Esophagus muscularis mucosa (tissue), 4 donors: ENCODE results near the gene EDIL3. TPM values are rescaled to one million over a fixed set of nuclear protein-coding genes. Genes with fewer than 3 reads are reported as not detected.

ENCODE experiments used
- DNase-seq: peaks from one replicate; pipeline ENCODE4 v3.0.0-alpha.2; 2017; ENCODE audit errors: extremely low spot score
- H3K27ac ChIP-seq, 4 donors: fragments of 200-600 bp; sonication (generic); replicated peaks in 1 of 4; 1 replicate in 3 of 4; 2 replicates in 1 of 4; pipeline ENCODE4 v1.5.1; 2016 to 2019; ENCODE audit warnings: mild to moderate bottlenecking in 1 of 4
- H3K27me3 ChIP-seq, 4 donors: fragments of 200-600 bp; sonication (generic); one replicate each; pipeline versions ENCODE4 v1.5.1 to v1.6.0; 2016 to 2019
- H3K36me3 ChIP-seq, 4 donors: fragments of 200-600 bp; sonication (generic); one replicate each; pipeline ENCODE4 v1.5.1; 2016 to 2019
- H3K4me1 ChIP-seq, 4 donors: fragments of 200-600 bp; sonication (generic); one replicate each; pipeline ENCODE4 v1.5.1; 2016 to 2019
- H3K4me3 ChIP-seq, 4 donors: fragments of 200-600 bp; sonication (generic); 1 replicate in 2 of 4; 2 replicates in 2 of 4; pipeline ENCODE4 v1.5.1; 2016 to 2019; ENCODE audit warnings: mild to moderate bottlenecking in 4 of 4, moderate library complexity in 1 of 4
- H3K9me3 ChIP-seq, 4 donors: fragments of 200-600 bp; sonication (generic); 1 replicate in 3 of 4; 2 replicates in 1 of 4; pipeline ENCODE4 v1.5.1; 2016 to 2019
- EP300 ChIP-seq: sonication (generic); formaldehyde crosslinking; IDR thresholded peaks from one replicate; pipeline ENCODE4 v1.6.1; 2017; ENCODE audit warnings: antibody characterized with exemption
- POLR2A ChIP-seq: fragments of 450-650 bp; IDR thresholded peaks from one replicate; pipeline ENCODE4 v1.6.1; 2017; ENCODE audit warnings: antibody characterized with exemption, moderate library complexity, mild to moderate bottlenecking, low read depth
- POLR2AphosphoS5 ChIP-seq, 2 donors: sonication (generic); formaldehyde crosslinking; IDR thresholded peaks; one replicate each; pipeline ENCODE4 v1.6.1; 2017; ENCODE audit warnings: antibody characterized with exemption in 2 of 2
- WGBS: methylation state at CpG from one replicate; pipeline ENCODE4 v1.1.5; 2018; 5-methylcytosine and 5-hydroxymethylcytosine counted together
- intact Hi-C: fragments of 100-400 bp; cut with DNase I; formaldehyde crosslinking; loops from one replicate; pipeline ENCODE4 v1.15.1; 2023
- total RNA-seq, 4 donors: library from RNA; depleted of rRNA; stranded (reverse); fragments of >200 nt; gene quantifications; one replicate each; pipeline versions ENCODE4 v1.1.0 to v1.2.1, GENCODE V29; 2016
- TF ChIP-seq, protein P1 (sequence below), 3 experiments: fragments of 200-600 bp in 2 of 3; fragments of 450-650 bp in 1 of 3; sonication (generic) in 2 of 3; IDR thresholded peaks; one replicate each; pipeline ENCODE4 v1.5.1; 2017 to 2019; ENCODE audit warnings: antibody characterized with exemption in 3 of 3, mild to moderate bottlenecking in 2 of 3, moderate library complexity in 1 of 3

Gene EDIL3
- total RNA-seq, 4 donors from 2014 or later = 10.0 to 17.9 (median 10.8) TPM

- TF ChIP-seq, protein P1, sequence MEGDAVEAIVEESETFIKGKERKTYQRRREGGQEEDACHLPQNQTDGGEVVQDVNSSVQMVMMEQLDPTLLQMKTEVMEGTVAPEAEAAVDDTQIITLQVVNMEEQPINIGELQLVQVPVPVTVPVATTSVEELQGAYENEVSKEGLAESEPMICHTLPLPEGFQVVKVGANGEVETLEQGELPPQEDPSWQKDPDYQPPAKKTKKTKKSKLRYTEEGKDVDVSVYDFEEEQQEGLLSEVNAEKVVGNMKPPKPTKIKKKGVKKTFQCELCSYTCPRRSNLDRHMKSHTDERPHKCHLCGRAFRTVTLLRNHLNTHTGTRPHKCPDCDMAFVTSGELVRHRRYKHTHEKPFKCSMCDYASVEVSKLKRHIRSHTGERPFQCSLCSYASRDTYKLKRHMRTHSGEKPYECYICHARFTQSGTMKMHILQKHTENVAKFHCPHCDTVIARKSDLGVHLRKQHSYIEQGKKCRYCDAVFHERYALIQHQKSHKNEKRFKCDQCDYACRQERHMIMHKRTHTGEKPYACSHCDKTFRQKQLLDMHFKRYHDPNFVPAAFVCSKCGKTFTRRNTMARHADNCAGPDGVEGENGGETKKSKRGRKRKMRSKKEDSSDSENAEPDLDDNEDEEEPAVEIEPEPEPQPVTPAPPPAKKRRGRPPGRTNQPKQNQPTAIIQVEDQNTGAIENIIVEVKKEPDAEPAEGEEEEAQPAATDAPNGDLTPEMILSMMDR (IDR thresholded peaks at IDR 0.05) = no peak
- intact Hi-C loops = no loop called here
- Histone ChIP-seq H3K27me3 (no peaks in the 10 kb centered on the region), H3K4me3 (no peak overlapping the region), H3K36me3 (no peaks in the 10 kb centered on the region), H3K9me3 (no peaks in the 10 kb centered on the region), H3K27ac (no peak overlapping the region), H3K4me1 (no peaks in the 10 kb centered on the region)
- WGBS = 98% methylated on average over 3 of the region's 3 CpGs
- no peak for DNase-seq
These were observed 291.9 kb downstream of the EDIL3 start for GRCh38 chr5:84092738-84093137.

GRCh38 chr5:84091127-84091799 lies 293.4 kb downstream of the EDIL3 start:
- TF ChIP-seq POLR2AphosphoS5 (IDR thresholded peaks at IDR 0.05) (no peak), EP300 (no peak), POLR2A (no peak)
- TF ChIP-seq, protein P1 (IDR thresholded peaks at IDR 0.05) = no peak
- WGBS = 80% methylated on average over 4 of the region's 4 CpGs
- Histone ChIP-seq H3K27ac (no peak overlapping the region), H3K4me1 (no peaks in the 10 kb centered on the region), H3K4me3 (no peak overlapping the region), H3K27me3 (no peaks in the 10 kb centered on the region), H3K9me3 (no peaks in the 10 kb centered on the region), H3K36me3 (no peaks in the 10 kb centered on the region)
- DNase-seq = no peak
- intact Hi-C loops = no loop called here

DNA sequence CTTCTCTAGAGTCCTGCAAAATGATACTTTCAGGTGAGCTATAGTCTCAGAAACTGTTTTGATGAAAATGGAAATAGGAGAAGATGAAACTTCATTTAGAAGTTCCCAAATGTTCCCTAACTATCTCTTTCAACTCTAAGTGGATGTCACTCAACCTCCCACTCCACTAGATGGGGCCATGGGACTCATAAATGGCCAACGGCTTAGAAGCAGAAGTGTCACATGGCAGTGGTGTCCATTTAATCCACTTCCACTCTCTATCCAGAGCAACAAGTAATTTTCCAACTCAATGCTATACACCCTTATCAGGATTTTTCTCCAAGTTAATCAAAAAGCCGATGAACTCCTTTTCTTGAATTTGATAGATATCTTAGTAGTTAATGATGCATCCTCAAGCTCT lies 295.7 kb downstream of the EDIL3 start:
- Histone ChIP-seq H3K9me3 (no peaks in the 10 kb centered on the region), H3K4me3 (no peak overlapping the region), H3K27ac (no peak overlapping the region), H3K36me3 (no peaks in the 10 kb centered on the region), H3K27me3 (peaks cover 0 to 8% (median 0%) of the 10 kb centered on the region in 4 donors), H3K4me1 (no peaks in the 10 kb centered on the region)
- intact Hi-C loops = no loop called here
- WGBS = 76% methylated on average over 2 of the region's 2 CpGs
- TF ChIP-seq, protein P1 (IDR thresholded peaks at IDR 0.05) = no peak
- no peak for TF ChIP-seq POLR2AphosphoS5 (IDR thresholded peaks at IDR 0.05)
- no peak for TF ChIP-seq POLR2A
- no peak for DNase-seq

- WGBS = 86% methylated on average over 6 of the region's 6 CpGs
- Histone ChIP-seq H3K4me1 (no peaks in the 10 kb centered on the region), H3K9me3 (no peaks in the 10 kb centered on the region), H3K4me3 (no peak overlapping the region), H3K27ac (no peak overlapping the region), H3K36me3 (no peaks in the 10 kb centered on the region), H3K27me3 (peaks cover 0 to 8% (median 0%) of the 10 kb centered on the region in 4 donors)
- TF ChIP-seq EP300 = no peak
- TF ChIP-seq POLR2A = no peak
- TF ChIP-seq, protein P1 (IDR thresholded peaks at IDR 0.05) = no peak
- DNase-seq = no peak
- intact Hi-C loops = no loop called here
These were observed 298.2 kb downstream of the EDIL3 start for GRCh38 chr5:84086511-84086910.
